ENCODE measurements around the gene ORAI2. TPM values are rescaled to one million over a fixed set of nuclear protein-coding genes. Genes with fewer than 3 reads are reported as not detected.
A peak's percentile ranks its signal among the peaks of the same experiment; 100 is the strongest.

Gene ORAI2
- total RNA-seq, 1 donor from 2014 or later: 29.7 TPM

GRCh38 chr7:102449136-102449535 lies 15.8 kb downstream of the ORAI2 start:
- Histone ChIP-seq H3K27ac (no peak overlapping the region), H3K4me3 (no peak overlapping the region), H3K27me3 (ENCODE audit: low read depth) (no peaks in the 10 kb centered on the region), H3K9me3 (no peaks in the 10 kb centered on the region), H3K4me1 (no peaks in the 10 kb centered on the region), H3K36me3 (peaks cover 30% of the 10 kb centered on the region)
- TF ChIP-seq CTCF (IDR thresholded peaks at IDR 0.05): no peak
- ATAC-seq: no peak
- no peak for DNase-seq
- intact Hi-C loops (cut with DNase I): no loop called here

DNA sequence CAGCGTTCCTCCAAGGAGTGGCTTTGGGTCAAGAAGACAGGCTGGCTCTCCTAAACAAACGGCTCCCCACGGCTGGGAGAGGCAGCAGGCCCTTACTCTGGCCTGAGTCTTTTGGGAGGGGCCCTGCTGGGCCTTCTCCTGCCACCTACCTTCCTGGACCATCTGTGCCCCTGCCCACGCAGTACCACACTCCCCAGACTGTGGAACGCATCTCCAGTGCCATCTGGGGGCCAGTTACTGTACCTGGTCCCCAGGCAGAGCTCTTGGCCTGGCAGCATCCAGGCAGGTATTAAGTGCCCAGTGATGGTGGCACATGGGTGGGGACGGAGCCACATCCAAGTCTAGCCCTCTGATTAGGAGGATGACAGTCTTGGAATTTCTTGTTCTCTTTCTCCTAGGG lies 16.9 kb downstream of the ORAI2 start:
- DNase-seq (no peak), ATAC-seq (peak; percentile 6 to 21)
- Histone ChIP-seq H3K9me3 (no peaks in the 10 kb centered on the region), H3K36me3 (peaks cover 25% of the 10 kb centered on the region), H3K27me3 (ENCODE audit: low read depth) (no peaks in the 10 kb centered on the region), H3K4me3 (no peak overlapping the region), H3K27ac (no peak overlapping the region), H3K4me1 (no peaks in the 10 kb centered on the region)
- peak; percentile 26 for TF ChIP-seq CTCF (IDR thresholded peaks at IDR 0.05)
- intact Hi-C loops (cut with DNase I): no loop called here

- ATAC-seq (peak; percentile 4 to 38), DNase-seq (no peak)
- intact Hi-C loops (cut with DNase I): no loop called here
These were observed 18.1 kb downstream of the ORAI2 start for GRCh38 chr7:102451371-102452054.

GRCh38 chr7:102452451-102452850 lies 19.1 kb downstream of the ORAI2 start:
- no peak for DNase-seq
- H3K27me3 ChIP-seq (ENCODE audit: low read depth): no peaks in the 10 kb centered on the region
- TF ChIP-seq CTCF (IDR thresholded peaks at IDR 0.05): no peak
- no peak overlapping the region for H3K27ac ChIP-seq
- peaks cover 29% of the 10 kb centered on the region for H3K36me3 ChIP-seq
- ATAC-seq: no peak
- intact Hi-C loops (cut with DNase I): no loop called here
- no peaks in the 10 kb centered on the region for H3K9me3 ChIP-seq
- H3K4me3 ChIP-seq: no peak overlapping the region
- no peaks in the 10 kb centered on the region for H3K4me1 ChIP-seq

More at GRCh38 chr7:102451371-102452054, 18.1 kb downstream of the ORAI2 start:
- no peak overlapping the region for H3K27ac ChIP-seq
- TF ChIP-seq CTCF (IDR thresholded peaks at IDR 0.05): no peak
- no peak overlapping the region for H3K4me3 ChIP-seq
- H3K36me3 ChIP-seq: peaks cover 29% of the 10 kb centered on the region
- H3K27me3 ChIP-seq (ENCODE audit: low read depth): no peaks in the 10 kb centered on the region
- no peaks in the 10 kb centered on the region for H3K4me1 ChIP-seq
- no peaks in the 10 kb centered on the region for H3K9me3 ChIP-seq

GRCh38 chr7:102453319-102453718 lies 19.9 kb downstream of the ORAI2 start:
- H3K27me3 ChIP-seq (ENCODE audit: low read depth): no peaks in the 10 kb centered on the region
- intact Hi-C loops (cut with DNase I): no loop called here
- TF ChIP-seq CTCF (IDR thresholded peaks at IDR 0.05): no peak
- ATAC-seq (peak; percentile 19 to 61), DNase-seq (no peak)
- no peaks in the 10 kb centered on the region for H3K9me3 ChIP-seq
- H3K4me1 ChIP-seq: no peaks in the 10 kb centered on the region
- H3K4me3 ChIP-seq: no peak overlapping the region
- H3K27ac ChIP-seq: no peak overlapping the region
- peaks cover 32% of the 10 kb centered on the region for H3K36me3 ChIP-seq

Data from lower lobe of right lung (tissue), 2 donors.